ENCODE measurements around the gene TRAM2.

TRAM2 gene

DNA sequence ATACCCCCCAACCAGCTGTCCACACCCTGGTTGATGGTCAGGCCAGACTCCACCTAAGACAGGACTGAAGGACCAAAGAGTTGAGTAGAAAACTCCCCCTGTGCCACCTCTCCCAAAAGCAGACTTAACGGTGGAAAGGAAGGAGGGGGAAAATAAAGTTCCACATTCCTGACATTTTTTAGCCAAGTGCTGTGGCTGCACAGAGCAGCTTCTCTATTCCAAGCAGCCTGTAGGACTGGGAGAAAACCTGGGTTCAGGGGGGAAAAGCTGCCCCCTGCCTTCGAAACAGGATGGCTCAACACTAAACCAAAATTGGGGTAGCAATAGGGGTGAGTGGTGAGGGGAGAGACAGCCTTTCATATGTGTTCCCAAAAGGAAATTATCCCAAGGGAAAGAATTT lies 3.6 kb downstream of the TRAM2 start:
- TF ChIP-seq JUND (IDR thresholded peaks at IDR 0.05; ENCODE audit: low read depth), result no peak
- peak in 1 of 2 experiments; percentile 47 for DNase-seq (ENCODE audit: low read depth in 1 of 2, low spot score in 1 of 2)
- in situ Hi-C loops (cut with HindIII; ENCODE audit: low pct_unique_long_range_greater_than_20kb, low sequenced_read_pairs), result no loop called here

- no peak for DNase-seq (ENCODE audit: low read depth in 1 of 2, low spot score in 1 of 2)
- TF ChIP-seq JUND (IDR thresholded peaks at IDR 0.05; ENCODE audit: low read depth), result no peak
- in situ Hi-C loops (cut with HindIII; ENCODE audit: low pct_unique_long_range_greater_than_20kb, low sequenced_read_pairs), result no loop called here
These were observed 4.3 kb downstream of the TRAM2 start for GRCh38 chr6:52572536-52572935.

GRCh38 chr6:52571099-52571755 lies 5.6 kb downstream of the TRAM2 start:
- TF ChIP-seq JUND (IDR thresholded peaks at IDR 0.05; ENCODE audit: low read depth), result no peak
- DNase-seq (ENCODE audit: low read depth in 1 of 2, low spot score in 1 of 2), result no peak
- in situ Hi-C loops (cut with HindIII; ENCODE audit: low pct_unique_long_range_greater_than_20kb, low sequenced_read_pairs), result no loop called here

- no peak for DNase-seq (ENCODE audit: low read depth in 1 of 2, low spot score in 1 of 2)
- no peak for TF ChIP-seq JUND (IDR thresholded peaks at IDR 0.05; ENCODE audit: low read depth)
- in situ Hi-C loops (cut with HindIII; ENCODE audit: low pct_unique_long_range_greater_than_20kb, low sequenced_read_pairs), result no loop called here
These were observed 6.6 kb downstream of the TRAM2 start for GRCh38 chr6:52570291-52570700.

DNA sequence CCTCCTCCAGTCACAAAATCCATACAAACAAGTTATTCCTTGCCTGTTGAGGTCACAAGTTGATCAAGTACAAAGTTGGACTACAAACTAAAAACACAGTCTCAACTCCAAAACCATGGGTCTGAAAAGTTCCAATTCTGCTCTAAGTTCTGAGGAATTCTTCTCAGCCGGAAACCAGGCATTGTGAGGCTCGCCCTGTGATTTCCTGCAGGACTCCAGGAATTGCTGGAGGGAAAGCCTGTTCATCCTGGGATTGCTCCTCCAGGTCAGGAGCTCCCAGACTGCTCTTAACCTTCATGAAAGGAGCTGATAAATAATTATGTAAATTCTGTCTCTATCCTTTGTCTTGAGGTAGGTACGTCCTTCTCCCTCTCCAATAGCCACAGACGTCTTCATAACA lies 8.5 kb downstream of the TRAM2 start:
- DNase-seq (ENCODE audit: low read depth in 1 of 2, low spot score in 1 of 2), result no peak
- no peak for TF ChIP-seq JUND (IDR thresholded peaks at IDR 0.05; ENCODE audit: low read depth)
- in situ Hi-C loops (cut with HindIII; ENCODE audit: low pct_unique_long_range_greater_than_20kb, low sequenced_read_pairs), result no loop called here

DNA sequence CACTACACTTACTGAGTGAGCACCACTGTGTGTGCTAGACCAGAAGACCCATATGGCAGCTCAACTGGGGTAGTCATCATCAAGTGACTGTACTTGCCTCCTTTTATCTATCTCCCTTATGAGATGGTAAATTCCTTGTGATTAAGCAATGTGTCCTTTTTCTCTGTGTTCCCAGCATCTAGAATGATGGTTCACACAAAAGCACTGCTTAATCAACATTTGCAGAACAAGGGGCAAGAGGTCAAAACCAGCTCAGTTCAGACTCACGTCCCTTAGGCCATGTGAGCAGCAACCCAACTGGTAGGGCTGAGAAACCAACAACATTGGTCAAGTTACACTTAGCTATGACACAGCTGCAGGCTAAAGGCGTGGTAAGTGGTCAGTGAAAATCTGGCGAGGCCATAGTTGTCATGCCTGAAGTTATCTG lies 10.0 kb downstream of the TRAM2 start:
- peak in 1 of 2 experiments; percentile 44 for DNase-seq (ENCODE audit: low read depth in 1 of 2, low spot score in 1 of 2)
- in situ Hi-C loops (cut with HindIII; ENCODE audit: low pct_unique_long_range_greater_than_20kb, low sequenced_read_pairs), result no loop called here
- no peak for TF ChIP-seq JUND (IDR thresholded peaks at IDR 0.05; ENCODE audit: low read depth)

- in situ Hi-C loops (cut with HindIII; ENCODE audit: low pct_unique_long_range_greater_than_20kb, low sequenced_read_pairs), result no loop called here
- DNase-seq (ENCODE audit: low read depth in 1 of 2, low spot score in 1 of 2), result no peak
- no peak for TF ChIP-seq JUND (IDR thresholded peaks at IDR 0.05; ENCODE audit: low read depth)
These were observed 10.7 kb downstream of the TRAM2 start for GRCh38 chr6:52566201-52566600.

- TF ChIP-seq JUND (IDR thresholded peaks at IDR 0.05; ENCODE audit: low read depth), result no peak
- in situ Hi-C loops (cut with HindIII; ENCODE audit: low pct_unique_long_range_greater_than_20kb, low sequenced_read_pairs), result no loop called here
- no peak for DNase-seq (ENCODE audit: low read depth in 1 of 2, low spot score in 1 of 2)
These were observed 12.0 kb downstream of the TRAM2 start for GRCh38 chr6:52564856-52565255.

GRCh38 chr6:52562911-52563310 lies 13.9 kb downstream of the TRAM2 start:
- in situ Hi-C loops (cut with HindIII; ENCODE audit: low pct_unique_long_range_greater_than_20kb, low sequenced_read_pairs), result no loop called here
- no peak for DNase-seq (ENCODE audit: low read depth in 1 of 2, low spot score in 1 of 2)
- TF ChIP-seq JUND (IDR thresholded peaks at IDR 0.05; ENCODE audit: low read depth), result no peak

- in situ Hi-C loops (cut with HindIII; ENCODE audit: low pct_unique_long_range_greater_than_20kb, low sequenced_read_pairs), result no loop called here
- TF ChIP-seq JUND (IDR thresholded peaks at IDR 0.05; ENCODE audit: low read depth), result no peak
- no peak for DNase-seq (ENCODE audit: low read depth in 1 of 2, low spot score in 1 of 2)
These were observed 16.4 kb downstream of the TRAM2 start for GRCh38 chr6:52560462-52560861.

DNA sequence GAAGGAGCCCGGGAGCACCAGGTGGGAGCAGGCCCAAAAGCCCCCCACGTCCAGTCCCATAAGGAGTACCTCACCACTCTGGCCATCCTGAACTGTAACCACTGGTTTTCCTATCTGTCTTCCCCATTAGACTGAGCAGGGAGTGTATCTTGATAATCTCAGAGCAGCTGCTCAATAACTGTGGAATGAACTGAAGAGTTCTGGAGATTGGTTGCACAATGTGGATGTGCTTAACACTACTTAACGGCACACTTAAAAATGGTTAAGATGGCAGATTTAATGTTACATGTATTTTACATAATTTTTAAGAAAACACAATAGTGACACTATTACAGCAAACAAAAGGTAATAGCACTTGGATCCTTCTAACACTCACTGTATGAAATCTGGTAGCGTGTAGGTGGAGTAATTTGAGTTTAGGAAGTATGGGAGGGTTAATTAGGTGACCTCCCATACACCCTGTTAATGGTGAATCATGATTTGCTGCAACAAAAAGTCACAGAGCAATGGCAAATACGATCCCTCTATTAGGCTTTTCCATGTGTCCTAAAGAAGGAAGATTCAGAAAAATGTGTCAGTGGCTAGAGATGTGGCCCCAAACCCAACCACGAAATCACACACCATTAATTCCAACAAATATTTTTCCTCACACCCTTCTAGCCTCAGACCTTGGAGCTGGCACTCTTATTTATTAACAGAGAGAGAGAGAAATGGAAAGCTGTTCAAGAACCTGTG lies 18.4 kb downstream of the TRAM2 start:
- TF ChIP-seq JUND (IDR thresholded peaks at IDR 0.05; ENCODE audit: low read depth), result no peak
- DNase-seq (ENCODE audit: low read depth in 1 of 2, low spot score in 1 of 2), result no peak
- in situ Hi-C loops (cut with HindIII; ENCODE audit: low pct_unique_long_range_greater_than_20kb, low sequenced_read_pairs), result no loop called here

- TF ChIP-seq JUND (IDR thresholded peaks at IDR 0.05; ENCODE audit: low read depth), result no peak
- DNase-seq (ENCODE audit: low read depth in 1 of 2, low spot score in 1 of 2), result no peak
- in situ Hi-C loops (cut with HindIII; ENCODE audit: low pct_unique_long_range_greater_than_20kb, low sequenced_read_pairs), result no loop called here
These were observed 19.2 kb downstream of the TRAM2 start for GRCh38 chr6:52557389-52558265.

Data from T47D (cell line).